PC-9 (cell line): ENCODE results near the gene TRIM15. TPM values are rescaled to one million over a fixed set of nuclear protein-coding genes. Genes with fewer than 3 reads are reported as not detected.
A peak's percentile ranks its signal among the peaks of the same experiment; 100 is the strongest.
"Not testable (repeated sequence)": the region's sequence is repeated elsewhere in the genome, so short reads cannot be mapped to it uniquely, and the experiment has no call there.

Experiments
- Bru-seq: library from RNA; stranded (reverse); fragments of 400-500 nt; gene quantifications from one replicate; lab custom pipeline; 2021; lab: Mats Ljungman, UMichigan
- BruChase-seq, 2 experiments: library from RNA; stranded (reverse); fragments of 400-500 nt; gene quantifications; one replicate each; lab custom pipeline; 2021; lab: Mats Ljungman, UMichigan
- BruUV-seq: library from RNA; stranded (reverse); fragments of 400-500 nt; replicated peaks from 2 replicates; lab custom pipeline; 2021; lab: Mats Ljungman, UMichigan
- CTCF ChIA-PET: fragments of 300-600 bp; sonication (Branson Sonifier 250); formaldehyde crosslinking; loops from one replicate; lab custom pipeline; 2022; ENCODE audit warnings: antibody characterized with exemption; lab: Charles Lee
- POLR2A ChIA-PET: fragments of 300-600 bp; sonication (Branson Sonifier 250); formaldehyde crosslinking; loops from one replicate; lab custom pipeline; 2022; ENCODE audit warnings: antibody characterized with exemption; ENCODE audit not compliant: unreplicated experiment; lab: Charles Lee
- DNase-seq, 2 experiments: peaks; one replicate each; pipeline versions ENCODE4 v3.0.0 to v3.0.0-alpha.2; 2015 to 2022; ENCODE audit warnings: mixed read lengths in 1 of 2
- H2AFZ ChIP-seq: fragments of 200-600 bp; sonication (generic); 2 replicates; pipeline ENCODE4 v1.8.1; 2017; ENCODE audit warnings: antibody characterized with exemption
- H3F3A ChIP-seq: fragments of 200-600 bp; sonication (generic); 2 replicates; pipeline ENCODE4 v1.8.1; 2017; ENCODE audit warnings: antibody characterized with exemption, mild to moderate bottlenecking, low read depth; ENCODE audit not compliant: insufficient read depth
- H3K27ac ChIP-seq: fragments of 200-600 bp; sonication (generic); 2 replicates; pipeline ENCODE4 v1.6.1; 2016; ENCODE audit warnings: mixed run types
- H3K27me3 ChIP-seq: fragments of 200-600 bp; sonication (generic); 2 replicates; pipeline ENCODE4 v1.6.1; 2016; ENCODE audit warnings: low read depth, mixed run types; ENCODE audit not compliant: insufficient read depth
- H3K36me3 ChIP-seq: fragments of 200-600 bp; sonication (generic); 2 replicates; pipeline ENCODE4 v1.6.1; 2016; ENCODE audit warnings: low read depth, mixed run types
- H3K4me1 ChIP-seq: fragments of 200-600 bp; sonication (generic); replicated peaks from 2 replicates; pipeline ENCODE4 v1.6.1; 2016; ENCODE audit warnings: mixed run types; ENCODE audit not compliant: insufficient read depth
- H3K4me2 ChIP-seq: fragments of 200-600 bp; sonication (generic); 2 replicates; pipeline ENCODE4 v1.6.1; 2017; ENCODE audit warnings: mixed run types
- H3K4me3 ChIP-seq: fragments of 200-600 bp; sonication (generic); 2 replicates; pipeline ENCODE4 v1.6.1; 2016; ENCODE audit warnings: mixed run types
- H3K79me2 ChIP-seq: fragments of 200-600 bp; sonication (generic); 2 replicates; pipeline ENCODE4 v1.6.1; 2017; ENCODE audit warnings: low read depth, mixed run types
- H3K9me2 ChIP-seq: fragments of 200-600 bp; sonication (generic); 2 replicates; pipeline ENCODE4 v1.8.1; 2017; ENCODE audit warnings: mild to moderate bottlenecking; ENCODE audit not compliant: insufficient read depth
- H3K9me3 ChIP-seq: fragments of 200-600 bp; sonication (generic); 2 replicates; pipeline ENCODE4 v1.8.1; 2016; ENCODE audit warnings: low read depth; ENCODE audit not compliant: insufficient read depth
- H4K20me1 ChIP-seq: fragments of 200-600 bp; sonication (generic); 2 replicates; pipeline ENCODE4 v1.8.1; 2017; ENCODE audit not compliant: insufficient read depth
- CTCF ChIP-seq: fragments of 200-600 bp; sonication (generic); conservative IDR thresholded peaks from 2 replicates; pipeline ENCODE4 v1.6.1; 2017; ENCODE audit warnings: mixed run types, antibody characterized with exemption, mild to moderate bottlenecking, moderate library complexity
- EZH2 ChIP-seq: fragments of 200-600 bp; sonication (generic); IDR thresholded peaks from 2 replicates; pipeline ENCODE4 v1.8.0; 2017; ENCODE audit warnings: antibody characterized with exemption, low read depth
- intact Hi-C: fragments of 100-400 bp; cut with micrococcal nuclease; formaldehyde crosslinking; loops from one replicate; pipeline ENCODE4 v1.10.0; 2022; ENCODE audit not compliant: unreplicated experiment
- long read RNA-seq: library from polyadenylated mRNA; stranded (forward); transcript quantifications from one replicate; pipeline ENCODE4 v2.0.0, GENCODE V29; 2022
- total RNA-seq: library from RNA; stranded (reverse); gene quantifications from 2 replicates; pipeline ENCODE4 v1.2.3, GENCODE V29; 2021

TRIM15 gene
- total RNA-seq, result not detected in 2 replicates
- percentile 12 among the genes with signal in this experiment for Bru-seq, nascent RNA
- BruChase-seq, experiment 1, labeled RNA remaining after a 2-hour chase, result not detected
- not detected for BruChase-seq, experiment 2, labeled RNA remaining after a 6-hour chase
- long read RNA-seq, result 0 reads

GRCh38 chr6:30163090-30163917 lies at the start of gene TRIM15:
Gene TRIM15, plus strand, starts transcription at chr6:30163546. Its CDS starts 139 bp downstream, at chr6:30163685.
- H3K4me3 ChIP-seq, result no peak within 1 kb of the TSS
- H4K20me1 ChIP-seq, result no peaks in the 10 kb centered on the region
- ChIA-PET POLR2A (interaction anchor here (0.5 kb wide), 1 partner anchor 14 kb away, joined by 5 read pairs; no protein-coding TSS in a partner anchor), CTCF (no interaction called here)
- no peaks in the 10 kb centered on the region for H3K9me2 ChIP-seq
- no peaks in the 10 kb centered on the region for H3K36me3 ChIP-seq
- H3F3A ChIP-seq, result no peaks in the 10 kb centered on the region
- TF ChIP-seq CTCF, result no peak
- no peak for TF ChIP-seq EZH2
- H3K4me1 ChIP-seq, result no peaks in the 10 kb centered on the region
- H3K27ac ChIP-seq, result no peak within 1 kb of the TSS
- intact Hi-C loops, result no loop called here
- no TSS peak for BruUV-seq
- no peaks in the 10 kb centered on the region for H3K9me3 ChIP-seq
- H3K27me3 ChIP-seq, result peaks cover 5% of the 10 kb centered on the region
- H3K79me2 ChIP-seq, result no peaks in the 10 kb centered on the region
- peak within 1 kb of the TSS; percentile 32; the same call in 1 of the 2 replicates for H3K4me2 ChIP-seq
- DNase-seq, result peak in 1 of 2 experiments; percentile 31
- H2AFZ ChIP-seq, result no peak within 1 kb of the TSS

DNA sequence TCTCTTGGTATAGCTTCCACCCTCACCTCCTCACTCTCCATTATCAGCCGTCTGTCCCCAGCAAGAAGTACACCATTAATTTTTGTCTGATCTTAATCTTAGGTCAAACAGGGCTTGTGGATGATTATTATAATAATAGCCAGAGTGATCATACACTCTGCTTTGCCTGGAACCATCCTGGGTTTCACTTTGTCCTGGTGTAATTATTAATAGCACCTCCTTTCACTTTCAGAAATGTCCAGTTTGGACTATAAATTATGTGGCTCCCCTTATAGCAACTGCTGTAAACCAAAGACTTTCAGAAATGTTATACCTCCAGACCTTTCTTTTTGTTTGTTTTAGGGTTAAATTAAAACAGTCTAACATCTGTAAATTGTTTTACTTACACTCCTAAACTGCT lies 49.5 kb upstream of the TRIM15 start:
- POLR2A ChIA-PET, result no interaction called here
- no peak for DNase-seq
- Histone ChIP-seq H3K4me3 (peak overlapping the region; percentile 61), H3K79me2 (peaks cover 38% of the 10 kb centered on the region), H3F3A (peaks cover 39% of the 10 kb centered on the region), H3K4me2 (peak overlapping the region; percentile 71), H4K20me1 (no peaks in the 10 kb centered on the region), H3K36me3 (no peaks in the 10 kb centered on the region; the same call in 1 of the 2 replicates), H3K4me1 (peaks cover 72% of the 10 kb centered on the region), H3K9me3 (no peaks in the 10 kb centered on the region), H3K9me2 (no peaks in the 10 kb centered on the region), H2AFZ (peak overlapping the region; percentile 58; the same call in 1 of the 2 replicates), H3K27ac (peak overlapping the region; percentile 86), H3K27me3 (no peaks in the 10 kb centered on the region)
- no TSS peak for BruUV-seq
- CTCF ChIA-PET, result no interaction called here
- TF ChIP-seq EZH2, result no peak
- TF ChIP-seq CTCF, result no peak
- intact Hi-C loops, result no loop called here

- H3K27ac ChIP-seq, result no peak overlapping the region
- H3K4me3 ChIP-seq, result no peak overlapping the region
- peaks cover 43% of the 10 kb centered on the region for H3F3A ChIP-seq
- no peak overlapping the region for H2AFZ ChIP-seq
- no TSS peak for BruUV-seq
- ChIA-PET CTCF (no interaction called here), POLR2A (no interaction called here)
- no peak overlapping the region for H3K4me2 ChIP-seq
- no peaks in the 10 kb centered on the region for H4K20me1 ChIP-seq
- H3K79me2 ChIP-seq, result peaks cover 9% of the 10 kb centered on the region
- peaks cover 55% of the 10 kb centered on the region for H3K4me1 ChIP-seq
- H3K27me3 ChIP-seq, result no peaks in the 10 kb centered on the region
- intact Hi-C loops, result no loop called here
- no peak for DNase-seq
- no peaks in the 10 kb centered on the region for H3K36me3 ChIP-seq
- H3K9me3 ChIP-seq, result no peaks in the 10 kb centered on the region
- H3K9me2 ChIP-seq, result no peaks in the 10 kb centered on the region
- TF ChIP-seq CTCF (peak; percentile 34; the same call in 1 of the 2 replicates), EZH2 (no peak)
Measured at GRCh38 chr6:30116724-30117123, 46.6 kb upstream of the TRIM15 start.

- BruUV-seq, H3K36me3 ChIP-seq, DNase-seq, H4K20me1 ChIP-seq, H2AFZ ChIP-seq, H3K9me2 ChIP-seq, H3K4me2 ChIP-seq, H3K4me3 ChIP-seq, H3K27me3 ChIP-seq, H3K9me3 ChIP-seq, CTCF ChIA-PET, intact Hi-C loops, H3K79me2 ChIP-seq: not testable (repeated sequence)
- Histone ChIP-seq H3K27ac (0 out of 2 replicates have a peak overlapping the region, but pooled peaks have one; percentile 29), H3K4me1 (peaks cover 64% of the 10 kb centered on the region), H3F3A (peaks cover 34% of the 10 kb centered on the region)
- POLR2A ChIA-PET, result interaction anchor here (0.6 kb wide), 1 partner anchor 10 kb away, joined by 28 read pairs; no protein-coding TSS in a partner anchor
Measured at GRCh38 chr6:30118691-30119090, 44.7 kb upstream of the TRIM15 start.
